Glutamatergic neuron (in vitro differentiated cells): ENCODE results near the gene BMPR1A. TPM values are rescaled to one million over a fixed set of nuclear protein-coding genes. Genes with fewer than 3 reads are reported as not detected.

Experiments
- DNase-seq: peaks from one replicate; pipeline ENCODE4 v3.0.0; 2022
- H3K27ac Mint-ChIP-seq: one replicate; pipeline ENCODE4 v1.8.0; 2020; ENCODE audit warnings: mild to moderate bottlenecking, mixed read lengths, inconsistent platforms; ENCODE audit not compliant: unreplicated experiment
- H3K27me3 Mint-ChIP-seq: one replicate; pipeline ENCODE4 v1.8.0; 2020; ENCODE audit warnings: mild to moderate bottlenecking, moderate library complexity, mixed read lengths, inconsistent platforms; ENCODE audit not compliant: unreplicated experiment
- H3K36me3 Mint-ChIP-seq: one replicate; pipeline ENCODE4 v1.8.0; 2020; ENCODE audit warnings: mild to moderate bottlenecking, mixed read lengths, inconsistent platforms; ENCODE audit not compliant: unreplicated experiment
- H3K4me1 Mint-ChIP-seq: one replicate; pipeline ENCODE4 v1.8.0; 2020; ENCODE audit warnings: mild to moderate bottlenecking, low read depth, mixed read lengths, inconsistent platforms; ENCODE audit not compliant: unreplicated experiment
- H3K4me3 Mint-ChIP-seq: one replicate; pipeline ENCODE4 v1.8.0; 2020; ENCODE audit warnings: mild to moderate bottlenecking, mixed read lengths, inconsistent platforms; ENCODE audit not compliant: unreplicated experiment
- H3K9me3 Mint-ChIP-seq: one replicate; pipeline ENCODE4 v1.8.0; 2020; ENCODE audit warnings: mild to moderate bottlenecking, moderate library complexity, mixed read lengths, inconsistent platforms; ENCODE audit not compliant: unreplicated experiment
- CTCF ChIP-seq: fragments of 200-600 bp; sonication (generic); IDR thresholded peaks from one replicate; pipeline ENCODE4 v1.5.0; 2021; ENCODE audit not compliant: partially characterized antibody, unreplicated experiment
- total RNA-seq: library from RNA; stranded (reverse); fragmentation: NEBNext Ultra II Directional; extraction: Animal tissue kit (Norgen Biotek cat#: 25700); gene quantifications from one replicate; pipeline ENCODE4 v1.2.1, GENCODE V29; 2021; ENCODE audit not compliant: unreplicated experiment

BMPR1A gene
- total RNA-seq, 1 donor from 2014 or later, result 27.7 TPM

- peaks cover 14% of the 10 kb centered on the region for H3K27me3 Mint-ChIP-seq
- no peaks in the 10 kb centered on the region for H3K36me3 Mint-ChIP-seq
- TF ChIP-seq CTCF, result no peak
- no peak overlapping the region for H3K4me3 Mint-ChIP-seq
- DNase-seq, result no peak
- H3K4me1 Mint-ChIP-seq, result peaks cover 28% of the 10 kb centered on the region
- H3K9me3 Mint-ChIP-seq, result peaks cover 11% of the 10 kb centered on the region
- peak overlapping the region; percentile 90 for H3K27ac Mint-ChIP-seq
Observed at GRCh38 chr10:86965986-86966654, 209.7 kb downstream of the BMPR1A start.

GRCh38 chr10:86967481-86967941, 211.1 kb downstream of the BMPR1A start:
- Mint-ChIP-seq H3K27me3 (peaks cover 18% of the 10 kb centered on the region), H3K36me3 (no peaks in the 10 kb centered on the region), H3K4me1 (peaks cover 28% of the 10 kb centered on the region), H3K9me3 (peaks cover 9% of the 10 kb centered on the region), H3K27ac (peak overlapping the region; percentile 90), H3K4me3 (peak overlapping the region; percentile 28)
- no peak for DNase-seq
- no peak for TF ChIP-seq CTCF

GRCh38 chr10:86968271-86968993, 212.0 kb downstream of the BMPR1A start, which contains the start of gene ADIRF:
Gene ADIRF (plus strand): TSS chr10:86968482. CDS start chr10:86968545, 63 bp downstream.
- DNase-seq, result peak; percentile 19
- no peak for TF ChIP-seq CTCF
- H3K27ac Mint-ChIP-seq, result peak within 1 kb of the TSS; percentile 90
- no peaks in the 10 kb centered on the region for H3K36me3 Mint-ChIP-seq
- peak within 1 kb of the TSS; percentile 28 for H3K4me3 Mint-ChIP-seq
- peaks cover 28% of the 10 kb centered on the region for H3K4me1 Mint-ChIP-seq
- H3K9me3 Mint-ChIP-seq, result peaks cover 12% of the 10 kb centered on the region
- peaks cover 19% of the 10 kb centered on the region for H3K27me3 Mint-ChIP-seq

GRCh38 chr10:86968994-86969355, 212.6 kb downstream of the BMPR1A start:
- no peak overlapping the region for H3K27ac Mint-ChIP-seq

More at GRCh38 chr10:86968994-86969355, 212.6 kb downstream of the BMPR1A start:
- Mint-ChIP-seq H3K4me3 (no peak overlapping the region), H3K4me1 (peaks cover 28% of the 10 kb centered on the region), H3K27me3 (peaks cover 18% of the 10 kb centered on the region), H3K36me3 (no peaks in the 10 kb centered on the region), H3K9me3 (peaks cover 12% of the 10 kb centered on the region)
- no peak for TF ChIP-seq CTCF
- no peak for DNase-seq
